Central memory CD8-positive, alpha-beta T cell (primary cell): ENCODE results near the gene PDE6B.
A peak's percentile ranks its signal among the peaks of the same experiment; 100 is the strongest.

Experiments used
- ATAC-seq: fragments of 150-1000 bp; cut with Tn5 transposase; replicated peaks from 2 replicates; pipeline ENCODE4 v1.10.0; 2022; ENCODE audit warnings: mild to moderate bottlenecking, moderate FRiP score, moderate number of reproducible peaks; ENCODE audit not compliant: poor library complexity, severe bottlenecking; ENCODE audit errors: extremely low read depth
- DNase-seq, 2 donors: peaks; one replicate each; pipeline ENCODE4 v3.0.0; 2021; ENCODE audit warnings: low spot score in 2 of 2
- H3K27ac Mint-ChIP-seq: one replicate; pipeline ENCODE4 v1.8.0; 2022; ENCODE audit warnings: low read depth, mild to moderate bottlenecking, moderate library complexity, mixed read lengths
- H3K27me3 Mint-ChIP-seq: one replicate; pipeline ENCODE4 v1.8.0; 2022; ENCODE audit warnings: mixed read lengths
- H3K36me3 Mint-ChIP-seq: one replicate; pipeline ENCODE4 v1.8.0; 2022; ENCODE audit warnings: mild to moderate bottlenecking, moderate library complexity, mixed read lengths; ENCODE audit not compliant: insufficient read depth
- H3K4me1 Mint-ChIP-seq: one replicate; pipeline ENCODE4 v1.8.0; 2022; ENCODE audit warnings: mixed read lengths
- H3K4me3 Mint-ChIP-seq: one replicate; pipeline ENCODE4 v1.8.0; 2022; ENCODE audit warnings: mild to moderate bottlenecking, moderate library complexity, mixed read lengths
- H3K9me3 Mint-ChIP-seq: one replicate; pipeline ENCODE4 v1.8.0; 2022; ENCODE audit warnings: mixed read lengths

PDE6B gene

GRCh38 chr4:680091-680490 is 54.7 kb downstream of the PDE6B start:
- Mint-ChIP-seq H3K36me3 (peaks cover 5% of the 10 kb centered on the region), H3K27me3 (no peaks in the 10 kb centered on the region), H3K27ac (peak overlapping the region; percentile 8), H3K4me1 (no peaks in the 10 kb centered on the region), H3K9me3 (no peaks in the 10 kb centered on the region), H3K4me3 (peak overlapping the region; percentile 57)
- DNase-seq (no peak), ATAC-seq (no peak)

- ATAC-seq (peak; percentile 24), DNase-seq (no peak)
- H3K36me3 Mint-ChIP-seq, result peaks cover 1% of the 10 kb centered on the region
- peak overlapping the region; percentile 8 for H3K27ac Mint-ChIP-seq
- H3K27me3 Mint-ChIP-seq, result no peaks in the 10 kb centered on the region
- H3K4me1 Mint-ChIP-seq, result no peaks in the 10 kb centered on the region
- H3K9me3 Mint-ChIP-seq, result no peaks in the 10 kb centered on the region
- peak overlapping the region; percentile 57 for H3K4me3 Mint-ChIP-seq
Observed at GRCh38 chr4:680551-680927, 55.2 kb downstream of the PDE6B start.

- peak overlapping the region; percentile 8 for H3K27ac Mint-ChIP-seq
- no peaks in the 10 kb centered on the region for H3K9me3 Mint-ChIP-seq
- H3K36me3 Mint-ChIP-seq, result peaks cover 1% of the 10 kb centered on the region
- no peaks in the 10 kb centered on the region for H3K27me3 Mint-ChIP-seq
- peak overlapping the region; percentile 57 for H3K4me3 Mint-ChIP-seq
- DNase-seq (peak in 1 of 2 donors; percentile 35), ATAC-seq (peak; percentile 49)
- H3K4me1 Mint-ChIP-seq, result no peaks in the 10 kb centered on the region
Observed at GRCh38 chr4:680928-681645, 55.7 kb downstream of the PDE6B start.

GRCh38 chr4:681736-682451 is 56.5 kb downstream of the PDE6B start:
- DNase-seq, result no peak
- peak overlapping the region; percentile 57 for H3K4me3 Mint-ChIP-seq

GRCh38 chr4:682490-683172 is 57.3 kb downstream of the PDE6B start:
- no peak overlapping the region for H3K27ac Mint-ChIP-seq
- no peak for DNase-seq
- ATAC-seq, result no peak
- no peaks in the 10 kb centered on the region for H3K4me1 Mint-ChIP-seq
- H3K4me3 Mint-ChIP-seq, result peak overlapping the region; percentile 52
- no peaks in the 10 kb centered on the region for H3K9me3 Mint-ChIP-seq
- peaks cover 5% of the 10 kb centered on the region for H3K27me3 Mint-ChIP-seq
- H3K36me3 Mint-ChIP-seq, result peaks cover 1% of the 10 kb centered on the region

More at GRCh38 chr4:681736-682451, 56.5 kb downstream of the PDE6B start:
- Mint-ChIP-seq H3K27ac (no peak overlapping the region), H3K9me3 (no peaks in the 10 kb centered on the region), H3K4me1 (no peaks in the 10 kb centered on the region), H3K36me3 (peaks cover 1% of the 10 kb centered on the region), H3K27me3 (no peaks in the 10 kb centered on the region)
- ATAC-seq, result no peak

- no peaks in the 10 kb centered on the region for H3K4me1 Mint-ChIP-seq
- no peak overlapping the region for H3K4me3 Mint-ChIP-seq
- peaks cover 4% of the 10 kb centered on the region for H3K36me3 Mint-ChIP-seq
- no peak overlapping the region for H3K27ac Mint-ChIP-seq
- H3K9me3 Mint-ChIP-seq, result no peaks in the 10 kb centered on the region
- ATAC-seq (no peak), DNase-seq (no peak)
- H3K27me3 Mint-ChIP-seq, result peaks cover 10% of the 10 kb centered on the region
Observed at GRCh38 chr4:683247-683897, 58.0 kb downstream of the PDE6B start.

- no peak for ATAC-seq
Observed at GRCh38 chr4:683982-684622, 58.7 kb downstream of the PDE6B start.

GRCh38 chr4:684623-685327 is 59.4 kb downstream of the PDE6B start:
- H3K36me3 Mint-ChIP-seq, result peaks cover 4% of the 10 kb centered on the region
- peaks cover 10% of the 10 kb centered on the region for H3K27me3 Mint-ChIP-seq
- no peaks in the 10 kb centered on the region for H3K4me1 Mint-ChIP-seq
- no peak for ATAC-seq
- no peaks in the 10 kb centered on the region for H3K9me3 Mint-ChIP-seq
- H3K4me3 Mint-ChIP-seq, result no peak overlapping the region
- DNase-seq, result no peak
- H3K27ac Mint-ChIP-seq, result no peak overlapping the region

More at GRCh38 chr4:683982-684622, 58.7 kb downstream of the PDE6B start:
- Mint-ChIP-seq H3K27me3 (peaks cover 10% of the 10 kb centered on the region), H3K4me1 (no peaks in the 10 kb centered on the region), H3K4me3 (no peak overlapping the region), H3K9me3 (no peaks in the 10 kb centered on the region), H3K27ac (no peak overlapping the region), H3K36me3 (peaks cover 4% of the 10 kb centered on the region)
- no peak for DNase-seq

- no peak for ATAC-seq
- H3K4me3 Mint-ChIP-seq, result no peak overlapping the region
- H3K4me1 Mint-ChIP-seq, result no peaks in the 10 kb centered on the region
- no peaks in the 10 kb centered on the region for H3K9me3 Mint-ChIP-seq
- H3K27ac Mint-ChIP-seq, result no peak overlapping the region
- no peak for DNase-seq
- H3K27me3 Mint-ChIP-seq, result peaks cover 10% of the 10 kb centered on the region
- H3K36me3 Mint-ChIP-seq, result peaks cover 4% of the 10 kb centered on the region
Observed at GRCh38 chr4:685679-686412, 60.5 kb downstream of the PDE6B start.

GRCh38 chr4:686413-687040 is 61.2 kb downstream of the PDE6B start:
- peaks cover 4% of the 10 kb centered on the region for H3K36me3 Mint-ChIP-seq
- no peak overlapping the region for H3K4me3 Mint-ChIP-seq
- H3K27me3 Mint-ChIP-seq, result peaks cover 10% of the 10 kb centered on the region
- H3K27ac Mint-ChIP-seq, result no peak overlapping the region
- no peak for DNase-seq
- ATAC-seq, result no peak
- no peaks in the 10 kb centered on the region for H3K4me1 Mint-ChIP-seq
- no peaks in the 10 kb centered on the region for H3K9me3 Mint-ChIP-seq
